GM19035 (cell line): Measurements from ENCODE around the gene CEP63.

Source experiments
- ATAC-seq: cut with Tn5 transposase; IDR thresholded peaks from one replicate; pipeline ENCODE4 v1.9.1; 2021; ENCODE audit not compliant: unreplicated experiment

The CEP63 gene

DNA sequence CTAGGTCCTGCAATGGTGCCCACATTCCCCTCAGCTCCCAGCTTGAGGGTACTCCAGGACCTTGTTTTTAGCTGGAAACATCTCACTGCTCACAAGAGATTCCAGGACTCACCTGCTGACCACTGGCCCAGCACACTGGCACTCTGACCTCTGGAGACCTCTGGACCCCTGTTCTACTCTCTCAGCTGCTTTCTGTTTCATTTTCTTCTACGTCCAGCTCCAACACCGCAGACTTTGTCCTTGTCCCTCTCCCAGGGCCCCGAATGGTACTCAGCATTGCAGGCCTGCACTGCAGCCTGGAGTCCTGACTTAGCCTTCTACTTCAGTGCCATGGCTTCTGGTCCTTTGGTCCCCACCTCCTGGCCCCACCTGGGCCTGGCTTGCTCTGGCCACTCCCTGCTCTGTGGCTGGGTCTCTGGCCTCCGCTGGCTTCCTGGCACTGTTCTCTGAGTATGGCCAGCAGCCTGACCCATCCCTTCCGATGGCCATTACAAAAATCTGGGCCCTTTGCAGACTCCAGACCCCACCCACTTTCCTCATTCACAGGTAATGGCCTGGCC, 137.0 kb downstream of the CEP63 start:
- ATAC-seq: no peak

DNA sequence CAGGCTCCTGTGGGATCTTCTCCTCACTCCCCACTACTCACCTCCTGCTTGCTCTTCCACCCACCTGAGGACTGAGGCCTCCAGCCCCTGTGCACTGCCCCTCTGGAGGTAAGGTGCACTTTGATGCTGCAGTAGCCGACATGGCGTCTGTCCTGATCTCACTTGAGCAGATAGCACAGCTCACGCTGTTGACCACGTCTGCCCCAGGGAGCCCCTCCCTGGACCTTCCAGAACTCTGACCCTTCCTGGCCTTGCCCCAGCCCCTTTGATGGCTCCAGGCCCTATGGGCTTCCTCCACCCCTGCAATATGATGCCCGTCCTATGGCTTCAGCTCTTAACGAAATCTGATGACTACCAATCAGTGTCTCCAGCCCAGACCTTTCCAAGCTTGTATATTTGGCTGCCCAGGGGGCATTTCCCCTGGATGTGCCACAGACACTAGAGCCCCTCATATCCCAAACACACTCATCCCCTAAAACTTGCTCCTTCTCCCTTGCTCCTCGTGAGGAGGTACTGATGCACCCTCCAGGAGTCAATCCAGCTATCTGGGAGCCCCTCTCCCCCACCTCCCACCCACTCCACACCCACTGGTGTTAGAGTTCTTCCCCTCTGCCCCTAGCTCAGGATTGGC, 137.9 kb downstream of the CEP63 start:
- ATAC-seq: no peak
